Smooth muscle cell (in vitro differentiated cells): ENCODE measurements around the gene MLANA. TPM values are rescaled to one million over a fixed set of nuclear protein-coding genes. Genes with fewer than 3 reads are reported as not detected.

Experiments used
- DNase-seq: peaks from one replicate; lab custom pipeline; 2025; ENCODE audit not compliant: unreplicated experiment; lab: John Stamatoyannopoulos, UW
- H2AFZ ChIP-seq: fragments of 200-600 bp; sonication (generic); 2 replicates; pipeline ENCODE4 v1.6.0; 2016; ENCODE audit warnings: antibody characterized with exemption, low read depth, mild to moderate bottlenecking
- H3F3A ChIP-seq: fragments of 200-600 bp; sonication (generic); 2 replicates; pipeline ENCODE4 v1.6.0; 2017; ENCODE audit warnings: antibody characterized with exemption, low read depth
- H3K27ac ChIP-seq: fragments of 200-600 bp; sonication (generic); 2 replicates; pipeline ENCODE4 v1.5.1; 2016; ENCODE audit warnings: low read depth, mild to moderate bottlenecking
- H3K27me3 ChIP-seq: fragments of 200-600 bp; sonication (generic); 2 replicates; pipeline ENCODE4 v1.6.1; 2016; ENCODE audit warnings: low read depth, mild to moderate bottlenecking
- H3K36me3 ChIP-seq: fragments of 200-600 bp; sonication (generic); 2 replicates; pipeline ENCODE4 v1.5.1; 2016; ENCODE audit warnings: low read depth
- H3K4me1 ChIP-seq: fragments of 200-600 bp; sonication (generic); 2 replicates; pipeline ENCODE4 v1.5.1; 2016; ENCODE audit warnings: low read depth
- H3K4me2 ChIP-seq: fragments of 200-600 bp; sonication (generic); 2 replicates; pipeline ENCODE4 v1.6.0; 2016; ENCODE audit warnings: mild to moderate bottlenecking
- H3K4me3 ChIP-seq: fragments of 200-600 bp; sonication (generic); 2 replicates; pipeline ENCODE4 v1.5.1; 2016; ENCODE audit warnings: mild to moderate bottlenecking
- H3K79me2 ChIP-seq: fragments of 200-600 bp; sonication (generic); 2 replicates; pipeline ENCODE4 v1.6.0; 2016; ENCODE audit warnings: low read depth, mild to moderate bottlenecking
- H3K9ac ChIP-seq: fragments of 200-600 bp; sonication (generic); 2 replicates; pipeline ENCODE4 v1.6.0; 2016; ENCODE audit warnings: low read depth
- H3K9me3 ChIP-seq: fragments of 200-600 bp; sonication (generic); replicated peaks from 2 replicates; pipeline ENCODE4 v1.5.1; 2016; ENCODE audit warnings: low read depth
- H4K20me1 ChIP-seq: fragments of 200-600 bp; sonication (generic); 2 replicates; pipeline ENCODE4 v1.6.0; 2016; ENCODE audit warnings: low read depth
- WGBS: methylation state at CpG from one replicate; pipeline ENCODE4 v1.1.7; 2016; ENCODE audit warnings: low lambda C conversion rate; 5-methylcytosine and 5-hydroxymethylcytosine counted together
- polyA plus RNA-seq: library from polyadenylated mRNA; unstranded; fragments of >200 nt; fragmentation: Nextera tagmentation; extraction: Ambion mirVana; gene quantifications from 2 replicates; pipeline ENCODE4 v1.2.1, GENCODE V29; 2016
- total RNA-seq: library from RNA; depleted of rRNA; stranded (reverse); fragments of >200 nt; gene quantifications from 2 replicates; pipeline ENCODE4 v1.2.3, GENCODE V29; 2014
- TF ChIP-seq, protein P1 (sequence below): fragments of 200-600 bp; sonication (generic); IDR thresholded peaks from 2 replicates; pipeline ENCODE4 v1.5.1; 2017; ENCODE audit warnings: borderline replicate concordance, mild to moderate bottlenecking, antibody characterized with exemption; ENCODE audit not compliant: insufficient read depth, poor library complexity, severe bottlenecking

The MLANA gene
- total and polyA plus RNA-seq, 2 experiments from 2014 or later, result not detected

DNA sequence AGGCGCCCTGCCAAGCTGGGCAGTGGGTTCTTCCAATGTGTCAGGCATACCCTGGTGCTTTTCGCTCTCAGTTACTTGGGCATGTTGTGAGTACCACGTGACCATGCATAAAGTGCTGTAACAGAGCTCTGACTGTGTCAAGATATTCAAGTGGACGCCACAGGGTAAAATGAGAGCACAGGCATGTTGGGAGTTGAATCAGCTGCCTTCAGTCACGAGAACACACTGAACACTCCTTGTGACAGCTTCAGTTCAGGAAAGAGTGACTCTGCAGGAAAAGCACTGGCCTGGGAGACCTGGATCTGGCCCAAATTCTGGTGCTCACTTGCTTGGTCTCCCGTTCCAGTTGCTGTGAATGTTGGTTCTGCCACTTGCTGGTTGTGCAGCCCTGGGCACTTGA, 5.1 kb downstream of the MLANA start:
- no peaks in the 10 kb centered on the region for H3K79me2 ChIP-seq
- H4K20me1 ChIP-seq, result no peaks in the 10 kb centered on the region
- WGBS, result 95% methylated on average over 6 of the region's 6 CpGs
- H3K9me3 ChIP-seq, result no peaks in the 10 kb centered on the region
- H3K4me1 ChIP-seq, result no peaks in the 10 kb centered on the region
- H3K9ac ChIP-seq, result no peak overlapping the region
- no peaks in the 10 kb centered on the region for H3K36me3 ChIP-seq
- no peak overlapping the region for H3K4me3 ChIP-seq
- no peak overlapping the region for H3K27ac ChIP-seq
- H3K27me3 ChIP-seq, result no peaks in the 10 kb centered on the region
- no peak overlapping the region for H3K4me2 ChIP-seq
- no peaks in the 10 kb centered on the region for H3F3A ChIP-seq
- DNase-seq, result no peak
- TF ChIP-seq, protein P1, sequence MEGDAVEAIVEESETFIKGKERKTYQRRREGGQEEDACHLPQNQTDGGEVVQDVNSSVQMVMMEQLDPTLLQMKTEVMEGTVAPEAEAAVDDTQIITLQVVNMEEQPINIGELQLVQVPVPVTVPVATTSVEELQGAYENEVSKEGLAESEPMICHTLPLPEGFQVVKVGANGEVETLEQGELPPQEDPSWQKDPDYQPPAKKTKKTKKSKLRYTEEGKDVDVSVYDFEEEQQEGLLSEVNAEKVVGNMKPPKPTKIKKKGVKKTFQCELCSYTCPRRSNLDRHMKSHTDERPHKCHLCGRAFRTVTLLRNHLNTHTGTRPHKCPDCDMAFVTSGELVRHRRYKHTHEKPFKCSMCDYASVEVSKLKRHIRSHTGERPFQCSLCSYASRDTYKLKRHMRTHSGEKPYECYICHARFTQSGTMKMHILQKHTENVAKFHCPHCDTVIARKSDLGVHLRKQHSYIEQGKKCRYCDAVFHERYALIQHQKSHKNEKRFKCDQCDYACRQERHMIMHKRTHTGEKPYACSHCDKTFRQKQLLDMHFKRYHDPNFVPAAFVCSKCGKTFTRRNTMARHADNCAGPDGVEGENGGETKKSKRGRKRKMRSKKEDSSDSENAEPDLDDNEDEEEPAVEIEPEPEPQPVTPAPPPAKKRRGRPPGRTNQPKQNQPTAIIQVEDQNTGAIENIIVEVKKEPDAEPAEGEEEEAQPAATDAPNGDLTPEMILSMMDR, result no peak
- H2AFZ ChIP-seq, result no peak overlapping the region

GRCh38 chr9:5896863-5897262, 6.2 kb downstream of the MLANA start:
- Histone ChIP-seq H2AFZ (no peak overlapping the region), H3F3A (no peaks in the 10 kb centered on the region), H3K27ac (no peak overlapping the region), H3K4me1 (no peaks in the 10 kb centered on the region), H3K4me2 (no peak overlapping the region), H3K4me3 (no peak overlapping the region), H3K36me3 (no peaks in the 10 kb centered on the region), H3K27me3 (no peaks in the 10 kb centered on the region), H3K9me3 (no peaks in the 10 kb centered on the region), H3K79me2 (no peaks in the 10 kb centered on the region), H3K9ac (no peak overlapping the region), H4K20me1 (no peaks in the 10 kb centered on the region)
- 97% methylated on average over 4 of the region's 4 CpGs for WGBS
- TF ChIP-seq, protein P1, result no peak
- DNase-seq, result no peak

GRCh38 chr9:5897851-5898250, 7.2 kb downstream of the MLANA start:
- TF ChIP-seq, protein P1, result no peak
- Histone ChIP-seq H3K36me3 (no peaks in the 10 kb centered on the region), H3K9ac (no peak overlapping the region), H4K20me1 (no peaks in the 10 kb centered on the region), H2AFZ (no peak overlapping the region), H3K9me3 (no peaks in the 10 kb centered on the region), H3K79me2 (no peaks in the 10 kb centered on the region), H3K4me3 (no peak overlapping the region), H3F3A (no peaks in the 10 kb centered on the region), H3K4me1 (no peaks in the 10 kb centered on the region), H3K27ac (no peak overlapping the region), H3K27me3 (no peaks in the 10 kb centered on the region), H3K4me2 (no peak overlapping the region)
- 98% methylated on average over 5 of the region's 5 CpGs for WGBS
- no peak for DNase-seq

- H3K27ac ChIP-seq, result no peak overlapping the region
- no peak overlapping the region for H3K4me3 ChIP-seq
- no peak overlapping the region for H2AFZ ChIP-seq
- H3K27me3 ChIP-seq, result no peaks in the 10 kb centered on the region
- no peaks in the 10 kb centered on the region for H3F3A ChIP-seq
- 59% methylated on average over 2 of the region's 2 CpGs for WGBS
- H3K36me3 ChIP-seq, result no peaks in the 10 kb centered on the region
- H3K4me2 ChIP-seq, result no peak overlapping the region
- H4K20me1 ChIP-seq, result no peaks in the 10 kb centered on the region
- no peaks in the 10 kb centered on the region for H3K9me3 ChIP-seq
- H3K79me2 ChIP-seq, result no peaks in the 10 kb centered on the region
- H3K4me1 ChIP-seq, result no peaks in the 10 kb centered on the region
- DNase-seq, result no peak
- TF ChIP-seq, protein P1, result no peak
- H3K9ac ChIP-seq, result no peak overlapping the region
These were observed 8.6 kb downstream of the MLANA start for GRCh38 chr9:5899292-5899691.
